HG03520 (cell line): ENCODE measurements around the gene PRKCZ.

Experiments
- ATAC-seq: cut with Tn5 transposase; IDR thresholded peaks from one replicate; pipeline ENCODE4 v1.9.1; 2021; ENCODE audit warnings: mild to moderate bottlenecking, moderate library complexity; ENCODE audit not compliant: unreplicated experiment

The PRKCZ gene

DNA sequence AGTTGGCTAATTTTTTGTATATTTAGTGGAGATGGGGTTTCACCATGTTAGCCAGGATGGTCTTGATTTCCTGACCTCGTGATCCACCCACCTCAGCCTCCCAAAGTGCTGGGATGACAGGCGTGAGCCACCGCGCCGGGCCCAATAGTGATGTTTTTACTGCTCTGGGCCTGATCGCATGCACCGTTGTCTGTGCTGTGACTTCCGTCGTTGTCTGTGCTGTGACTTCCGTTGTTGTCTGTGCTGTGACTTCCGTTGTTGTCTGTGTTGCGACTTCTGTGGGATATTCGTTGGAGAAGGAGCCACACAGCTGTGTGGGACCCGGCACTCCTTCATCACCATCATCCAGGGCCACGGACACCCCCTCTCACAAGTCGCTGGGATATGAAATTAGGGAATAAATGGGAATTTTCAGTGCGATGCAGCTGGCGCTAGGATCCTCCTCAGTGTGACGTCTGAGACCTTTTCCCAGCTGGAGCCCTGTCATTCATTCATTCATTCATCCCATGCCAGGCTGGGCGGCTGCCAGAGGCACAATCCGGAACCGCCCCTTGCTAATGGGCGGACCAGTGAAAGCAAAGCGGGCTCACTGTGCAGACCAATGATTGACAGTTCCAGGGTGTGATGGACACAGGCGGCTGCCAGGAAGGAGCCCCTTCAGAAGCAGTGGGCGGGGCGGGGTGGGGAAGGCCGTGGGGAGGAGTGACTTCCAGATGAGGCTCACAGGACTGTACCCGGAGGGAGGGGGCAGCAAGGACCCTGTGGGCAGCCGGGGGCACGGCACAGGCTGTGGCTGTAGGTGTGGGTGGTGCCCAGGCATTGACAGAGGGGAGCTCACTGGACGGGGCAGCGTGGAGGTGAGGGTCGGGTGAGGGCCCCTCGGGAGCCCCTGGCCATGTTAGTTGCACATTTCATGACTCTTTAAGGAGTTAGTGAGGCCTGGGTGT is 48.9 kb downstream of the PRKCZ start:
- no peak for ATAC-seq

GRCh38 chr1:2099886-2100779 is 49.9 kb downstream of the PRKCZ start:
- ATAC-seq = no peak

DNA sequence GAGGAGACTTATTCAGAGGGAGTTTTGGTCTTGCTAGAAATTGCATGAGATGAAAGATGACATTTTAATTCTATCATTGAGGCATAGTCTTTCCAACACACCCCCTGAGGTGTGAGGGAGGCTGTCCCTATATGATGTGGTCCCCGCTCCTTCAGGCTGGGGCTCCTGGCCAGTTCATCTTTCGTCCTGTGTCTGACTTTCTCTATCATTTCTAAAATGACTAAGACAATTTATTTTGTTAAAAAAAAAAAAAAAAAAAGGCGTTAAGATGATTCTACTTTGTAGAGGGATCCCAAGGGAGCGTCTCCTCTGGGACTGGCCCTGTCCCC is 50.5 kb downstream of the PRKCZ start:
- ATAC-seq = no peak

GRCh38 chr1:2101531-2101930 is 51.3 kb downstream of the PRKCZ start:
- ATAC-seq = no peak

- no peak for ATAC-seq
Observed at GRCh38 chr1:2101946-2102345, 51.7 kb downstream of the PRKCZ start.

- ATAC-seq = no peak
Observed at GRCh38 chr1:2102753-2103152, 52.5 kb downstream of the PRKCZ start.

DNA sequence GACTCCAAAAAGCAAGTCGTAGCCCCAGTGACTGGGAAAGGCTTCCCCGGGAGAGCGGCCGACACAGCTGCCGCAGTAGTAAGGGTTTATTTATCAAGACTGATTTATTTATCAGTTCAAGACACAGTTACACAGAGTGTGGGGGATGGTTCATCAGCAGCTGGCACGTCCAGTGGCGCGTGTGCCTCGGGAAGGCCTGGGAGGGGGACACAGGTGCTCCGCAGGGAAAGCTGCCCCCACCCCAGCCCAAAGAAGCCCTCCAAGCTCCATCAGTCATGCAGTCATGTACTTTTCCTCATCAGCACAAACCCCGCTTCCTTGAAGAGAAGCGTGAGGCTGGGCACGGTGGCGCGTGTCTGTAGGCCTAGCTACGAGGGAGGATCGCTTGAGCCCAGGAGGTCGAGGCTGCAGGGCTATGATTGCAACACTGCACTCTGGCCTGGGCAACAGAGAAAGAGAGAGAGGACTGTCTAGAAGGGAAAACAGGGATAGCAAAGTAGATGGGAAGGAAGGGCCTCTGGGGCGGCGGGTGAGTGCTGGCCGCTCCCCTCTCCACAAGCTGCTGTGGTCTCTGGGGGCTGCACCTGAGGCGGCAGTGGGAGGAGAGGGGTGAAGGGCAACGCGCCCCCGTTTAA is 53.2 kb downstream of the PRKCZ start:
- ATAC-seq = no peak

DNA sequence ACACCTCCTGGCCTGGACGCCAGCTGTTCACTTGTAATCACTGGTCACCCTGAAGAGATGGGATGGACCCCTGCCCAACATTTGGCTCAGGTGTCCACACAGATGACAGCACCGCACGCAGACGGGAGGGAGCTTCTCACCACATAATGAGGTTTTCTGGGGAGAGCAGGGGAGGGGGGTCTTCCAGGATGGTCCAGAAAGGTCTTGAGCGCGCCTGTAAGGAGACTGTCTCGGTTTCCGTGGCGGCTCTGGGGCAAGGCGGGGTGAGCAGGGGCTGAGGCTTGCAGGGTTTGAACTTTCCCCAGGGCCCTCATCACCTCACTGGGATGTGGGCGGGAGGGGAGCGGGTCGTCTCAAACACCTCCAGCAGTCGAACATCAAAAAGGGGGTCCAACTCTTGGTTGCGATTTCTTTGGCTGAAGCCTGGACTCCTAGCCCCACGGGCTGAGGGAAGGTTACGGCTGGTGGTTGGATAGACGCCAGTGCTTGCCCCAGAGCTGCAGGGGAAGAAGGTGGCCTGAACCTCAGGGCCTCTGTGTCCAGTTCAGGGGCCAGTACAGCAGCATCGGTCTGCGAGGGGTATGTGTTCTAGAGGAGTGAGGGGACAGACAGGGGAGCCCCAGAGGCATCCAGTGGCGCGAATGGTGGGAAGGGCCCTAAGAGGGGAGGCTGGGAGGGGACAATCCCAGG is 53.8 kb downstream of the PRKCZ start:
- no peak for ATAC-seq

DNA sequence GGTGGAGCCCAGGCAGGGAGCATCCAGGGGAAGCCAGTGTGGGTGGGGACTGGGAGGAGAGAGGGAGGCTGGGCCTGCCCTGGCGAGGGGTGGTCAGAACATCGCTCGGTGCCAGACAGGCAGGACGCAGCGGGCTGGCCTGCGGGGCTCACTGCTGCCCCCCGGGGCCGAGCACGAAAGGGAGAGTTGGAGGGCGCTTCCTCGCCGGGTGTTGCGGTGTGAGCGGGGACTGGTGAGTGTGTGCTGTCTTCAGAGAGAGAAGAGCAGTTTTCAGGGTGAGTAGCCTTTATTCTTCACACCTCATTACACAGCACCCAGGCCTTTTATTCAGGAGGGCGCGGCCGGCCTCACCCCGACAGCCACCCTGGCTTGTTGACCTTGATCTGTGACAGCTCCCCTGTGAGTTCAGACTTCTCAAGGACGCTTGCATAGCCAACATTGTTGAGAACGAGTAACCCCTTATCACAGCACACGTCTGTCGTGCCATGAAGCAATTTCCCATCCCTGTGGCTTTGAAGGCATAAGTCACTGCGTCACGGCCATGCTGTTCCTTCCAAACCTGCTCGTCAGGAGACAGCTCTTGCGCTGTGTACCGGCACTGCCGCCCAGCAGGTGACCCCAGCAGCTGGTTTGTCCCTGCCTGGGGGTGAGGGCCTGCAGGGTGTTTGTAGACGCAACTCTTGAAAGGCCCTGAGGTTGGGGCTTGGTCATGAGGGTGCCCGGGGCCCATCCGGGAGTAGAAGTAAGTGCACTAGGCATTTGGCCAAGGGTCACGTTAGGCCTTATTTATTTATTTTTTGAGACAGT is 54.6 kb downstream of the PRKCZ start:
- no peak for ATAC-seq

DNA sequence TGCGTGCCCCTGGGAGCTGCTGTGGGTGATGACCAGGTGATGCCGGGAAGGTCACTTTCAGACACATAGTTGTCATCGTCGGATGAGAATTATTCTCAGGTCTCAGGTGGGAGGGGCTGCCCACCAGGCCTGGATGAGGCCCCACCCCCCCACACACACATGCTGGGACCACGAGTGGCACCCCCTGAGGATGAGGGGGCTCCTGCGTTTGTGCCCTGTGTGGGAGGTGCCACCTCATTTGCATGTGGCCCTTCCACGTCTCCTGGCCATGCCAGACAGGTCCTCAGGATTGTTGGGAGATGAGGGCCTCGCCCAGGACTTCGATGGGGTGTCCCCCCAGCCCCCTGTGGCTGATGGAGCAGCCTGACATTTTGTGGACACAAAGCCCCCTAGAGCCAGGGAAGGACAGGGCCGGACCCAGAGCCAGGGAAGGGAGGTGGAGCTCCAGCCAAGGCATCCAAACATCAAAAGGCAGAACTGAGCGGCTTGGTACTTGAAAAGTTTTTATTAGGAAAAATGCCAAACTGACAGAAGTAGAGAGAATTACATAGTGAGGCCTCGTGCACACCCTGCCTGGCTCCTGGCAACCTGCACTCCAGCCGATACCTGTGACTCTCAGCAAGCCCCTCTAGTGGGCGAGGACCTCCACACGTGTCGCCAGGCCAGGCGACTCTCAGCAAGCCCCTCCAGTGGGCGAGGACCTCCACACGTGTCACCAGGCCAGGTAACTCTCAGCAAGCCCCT is 55.7 kb downstream of the PRKCZ start:
- no peak for ATAC-seq

DNA sequence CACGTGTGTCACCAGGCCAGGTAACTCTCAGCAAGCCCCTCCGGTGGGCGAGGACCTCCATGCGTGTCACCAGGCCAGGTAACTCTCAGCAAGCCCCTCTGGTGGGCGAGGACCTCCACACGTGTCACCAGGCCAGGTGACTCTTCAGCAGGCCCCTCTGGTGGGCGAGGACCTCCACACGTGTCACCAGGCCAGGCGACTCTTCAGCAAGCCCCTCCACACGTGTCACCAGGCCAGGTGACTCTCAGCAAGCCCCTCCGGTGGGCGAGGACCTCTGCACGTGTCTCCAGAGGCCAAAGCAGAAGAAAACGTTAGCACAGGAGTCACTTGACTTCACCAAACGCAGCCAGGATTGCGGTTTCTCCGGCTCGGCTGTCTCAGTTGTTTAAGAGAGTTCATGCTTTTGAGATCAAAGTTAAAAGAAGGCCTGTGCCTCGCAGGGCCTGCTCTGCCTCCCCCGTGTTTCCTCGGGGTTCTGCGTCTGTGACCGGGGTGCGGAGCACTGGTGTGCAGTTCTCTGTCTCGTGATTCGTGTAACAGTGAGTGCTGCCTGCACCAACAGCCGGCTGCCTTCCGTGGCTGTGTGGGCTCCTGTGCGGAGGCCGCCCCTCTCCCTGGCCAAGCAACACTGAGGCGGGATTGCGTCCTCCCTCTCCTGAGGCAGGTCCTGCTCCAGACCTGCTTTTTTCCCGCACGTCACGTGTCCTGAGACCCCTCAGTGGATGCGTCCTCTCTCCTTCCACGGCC is 56.6 kb downstream of the PRKCZ start:
- no peak for ATAC-seq

GRCh38 chr1:2107586-2108212 is 57.5 kb downstream of the PRKCZ start:
- no peak for ATAC-seq

DNA sequence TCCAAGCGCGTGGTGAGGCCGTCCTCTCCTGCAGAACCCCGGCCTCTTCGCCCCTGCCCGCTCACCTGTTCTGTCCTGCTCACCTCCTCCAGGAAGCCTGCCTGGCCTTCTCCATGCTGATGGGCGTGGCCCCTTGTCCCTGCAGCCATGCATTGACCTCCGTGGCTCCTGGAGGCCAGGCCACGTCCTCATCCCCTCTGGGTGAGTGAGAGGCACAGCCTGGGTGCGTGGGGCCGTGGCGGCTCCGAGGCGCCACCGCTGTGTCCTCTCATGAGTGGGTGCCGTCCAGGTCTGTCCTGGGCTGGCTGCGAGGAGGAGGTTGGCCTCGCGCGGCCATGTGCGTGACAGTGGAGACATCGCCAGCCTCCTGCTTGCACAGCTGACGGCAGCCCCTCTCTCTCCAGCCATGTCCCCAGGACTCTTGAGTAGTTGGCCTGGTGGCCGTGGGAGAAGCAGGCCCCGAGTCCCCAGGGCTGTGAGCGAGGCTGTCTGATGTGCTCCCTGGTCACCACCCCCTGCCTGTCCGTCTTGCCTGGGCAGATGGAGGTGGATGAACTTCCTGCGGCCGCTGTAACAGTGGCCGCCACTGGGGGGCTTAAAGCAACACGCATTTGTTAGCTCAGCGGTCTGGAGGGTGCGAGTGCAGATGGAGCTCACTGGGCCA is 58.1 kb downstream of the PRKCZ start:
- no peak for ATAC-seq

GRCh38 chr1:2108877-2109580 is 58.8 kb downstream of the PRKCZ start:
- ATAC-seq = no peak

GRCh38 chr1:2109581-2110021 is 59.4 kb downstream of the PRKCZ start:
- ATAC-seq = no peak

DNA sequence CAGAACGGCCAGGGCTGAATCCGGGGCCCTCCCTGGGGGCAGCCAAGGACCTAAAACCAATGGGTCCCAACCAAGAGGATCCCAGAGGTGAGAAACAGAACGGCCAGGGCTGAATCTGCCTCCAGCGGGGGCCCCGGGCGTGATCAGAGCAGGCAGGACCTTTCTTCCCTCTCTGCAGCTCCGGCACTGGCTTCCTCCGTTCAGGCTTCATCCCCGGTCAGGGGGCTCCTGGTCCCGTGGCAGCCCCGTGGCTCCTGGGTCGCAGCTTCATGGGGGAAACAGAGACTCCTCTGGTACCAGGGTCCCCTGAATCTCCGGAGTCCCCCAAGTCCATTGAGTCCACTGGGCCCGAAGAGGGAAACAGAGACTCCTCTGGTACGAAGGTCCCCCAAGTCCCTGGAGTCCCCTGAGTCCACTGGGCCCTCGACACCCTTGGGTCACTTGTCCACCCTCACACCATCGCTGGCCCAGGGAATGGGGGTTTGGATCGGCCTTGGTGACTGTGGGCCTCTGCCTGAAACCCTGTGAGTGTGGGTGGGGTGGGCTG is 60.1 kb downstream of the PRKCZ start:
- ATAC-seq = no peak
